NOMO-1 treated with dmso at 0.1 percent for 144 hours (cell line): ENCODE measurements around the gene KCNK3.
"Not testable (repeated sequence)": the region's sequence is repeated elsewhere in the genome, so short reads cannot be mapped to it uniquely, and the experiment has no call there.

ENCODE experiments used
- DNase-seq: peaks from one replicate; lab custom pipeline; 2025; ENCODE audit not compliant: unreplicated experiment; lab: John Stamatoyannopoulos, UW

The KCNK3 gene

GRCh38 chr2:26754972-26755670, 62.6 kb downstream of the KCNK3 start:
- no peak for DNase-seq

DNA sequence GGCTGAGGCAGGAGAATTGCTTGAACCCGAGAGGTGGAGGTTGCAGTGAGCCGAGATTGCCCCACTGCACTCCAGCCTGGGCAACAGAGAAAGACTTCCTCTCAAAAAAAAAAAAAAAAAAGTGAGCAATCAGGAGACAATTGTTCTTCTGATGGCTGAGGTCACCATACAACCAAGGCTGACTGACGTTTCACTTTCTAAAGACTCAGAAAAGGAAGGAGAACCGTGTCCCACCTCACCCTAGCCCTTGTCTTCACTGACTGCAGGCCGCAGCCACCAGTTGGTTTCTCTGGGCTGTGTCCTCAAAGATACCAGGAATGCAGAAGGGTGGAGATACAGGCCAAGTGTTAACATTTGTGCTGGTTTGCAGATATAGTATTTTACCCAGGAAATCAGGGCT, 63.8 kb downstream of the KCNK3 start:
- DNase-seq = no peak

GRCh38 chr2:26757873-26758789, 65.6 kb downstream of the KCNK3 start:
- no peak for DNase-seq

DNA sequence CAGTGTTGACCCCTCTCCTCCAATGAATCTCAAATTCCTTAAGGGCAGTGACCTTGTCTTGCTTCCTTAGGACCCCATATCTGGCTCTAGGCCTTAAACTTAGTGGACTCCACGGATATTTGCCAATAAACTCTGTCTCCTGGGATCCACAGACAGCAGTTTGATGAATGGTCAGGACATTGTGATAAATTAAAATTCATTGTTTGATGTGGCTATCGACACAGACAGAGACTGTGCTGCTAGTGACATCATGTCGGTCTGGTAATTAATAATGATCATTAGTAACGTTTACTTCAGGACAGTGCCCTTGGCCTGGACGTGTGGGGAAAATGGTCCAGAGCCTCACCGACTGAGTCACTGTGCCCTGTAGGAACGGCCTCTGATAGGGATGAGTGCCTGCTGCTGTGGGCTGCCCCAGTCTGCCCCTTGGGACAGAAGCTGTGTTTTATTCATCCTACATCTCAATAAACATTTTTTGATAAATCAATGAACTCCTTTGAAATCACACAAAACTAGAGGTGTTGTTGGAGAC, 66.3 kb downstream of the KCNK3 start:
- DNase-seq = no peak

DNA sequence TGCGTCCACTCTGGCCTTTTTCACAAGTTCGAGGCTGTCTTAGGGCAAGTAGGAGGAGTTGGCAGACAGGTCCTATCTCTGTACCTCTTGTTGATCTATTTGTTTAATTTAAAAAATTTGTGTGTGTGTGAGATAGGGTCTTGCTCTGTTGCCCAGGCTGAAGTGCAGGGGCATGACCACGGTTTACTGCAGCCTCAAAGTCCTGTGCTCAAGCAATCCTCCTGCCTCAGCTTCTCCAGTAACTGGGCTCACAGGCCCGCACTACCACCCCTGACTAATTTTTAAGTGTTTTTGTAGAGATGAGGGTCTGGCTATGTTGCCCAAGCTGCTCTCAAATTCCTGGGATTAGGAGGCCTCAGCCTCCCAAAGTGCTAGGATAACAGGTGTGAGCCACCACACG, 67.3 kb downstream of the KCNK3 start:
- DNase-seq = no peak

DNA sequence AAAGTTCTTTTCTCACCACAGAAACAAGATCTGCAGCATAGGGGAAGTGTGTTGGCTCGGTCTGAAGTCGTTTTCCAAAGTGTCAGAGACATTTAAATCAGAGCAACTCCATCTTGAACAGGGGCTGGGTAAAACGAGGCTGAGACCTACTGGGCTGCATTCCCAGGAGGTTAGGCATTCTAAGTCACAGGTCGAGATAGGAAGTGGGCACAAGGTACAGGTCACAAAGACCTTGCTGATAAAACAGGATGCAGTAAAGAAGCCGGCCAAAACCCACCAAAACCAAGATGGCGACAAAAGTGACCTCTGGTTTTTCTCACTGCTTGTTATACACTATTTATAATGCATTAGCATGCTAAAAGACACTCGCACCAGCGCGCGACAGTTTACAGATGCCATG, 68.5 kb downstream of the KCNK3 start:
- DNase-seq = not testable (repeated sequence)

DNA sequence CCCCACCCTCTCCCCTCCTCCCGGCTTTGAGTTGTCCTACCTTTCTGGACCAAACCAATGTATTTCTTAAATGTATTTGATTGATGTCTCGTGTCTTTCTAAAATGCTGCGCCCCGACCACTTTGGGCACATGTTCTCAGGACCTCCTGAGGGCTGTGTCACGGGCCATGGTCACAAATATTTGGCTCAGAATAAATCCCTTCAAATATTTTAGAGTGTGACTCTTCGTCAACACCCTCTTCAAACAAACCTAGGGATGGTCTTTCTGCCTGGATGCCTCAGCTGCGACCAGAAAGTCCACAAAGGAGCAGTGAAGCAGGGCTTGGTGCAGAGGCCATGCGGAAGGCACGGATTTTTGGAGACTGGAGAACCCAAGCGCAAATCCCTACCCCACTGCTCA, 70.5 kb downstream of the KCNK3 start:
- DNase-seq = no peak

DNA sequence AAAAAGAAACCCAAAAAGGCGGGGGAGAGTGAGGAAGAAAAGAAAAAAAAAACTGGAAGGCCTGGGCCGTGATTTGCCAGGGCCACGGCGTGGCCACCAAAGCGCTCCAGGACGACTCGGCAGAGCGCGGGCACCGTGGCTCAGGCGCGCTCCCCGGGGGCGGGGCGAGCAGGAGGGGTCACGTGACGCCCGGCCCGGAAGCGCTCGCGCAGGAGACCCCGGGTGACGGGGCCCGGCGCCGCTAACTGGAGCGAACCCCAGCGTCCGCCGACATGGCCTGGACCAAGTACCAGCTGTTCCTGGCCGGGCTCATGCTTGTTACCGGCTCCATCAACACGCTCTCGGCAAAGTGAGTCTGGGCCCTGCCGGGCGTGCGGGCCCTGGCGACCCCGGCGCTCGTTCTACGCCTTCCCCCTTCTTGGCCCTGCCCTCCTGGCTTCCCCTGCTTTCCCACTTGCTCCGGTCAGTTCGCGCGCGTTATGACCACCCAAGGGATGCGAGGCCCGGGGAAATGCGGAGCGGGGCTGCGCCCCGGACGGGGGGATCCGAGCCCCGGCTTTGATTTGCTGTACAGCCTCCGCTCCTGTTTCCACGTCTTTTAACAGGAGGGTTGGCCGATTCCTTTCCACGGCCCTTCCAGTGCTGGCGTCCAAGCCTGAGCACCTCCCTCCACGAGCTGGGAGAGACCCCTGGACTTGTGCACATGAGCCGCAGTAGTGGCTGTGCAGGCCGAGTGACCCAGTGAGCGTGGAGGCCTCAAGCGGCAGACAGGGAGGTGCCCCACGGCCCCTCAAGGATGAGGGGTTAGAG, 71.8 kb downstream of the KCNK3 start, which contains the start of gene SLC35F6:
SLC35F6 (plus strand) TSS at position 207 of the 810 bp plus-strand sequence; CDS start at position 273, 66 bp downstream.
- peak; percentile 61 for DNase-seq

DNA sequence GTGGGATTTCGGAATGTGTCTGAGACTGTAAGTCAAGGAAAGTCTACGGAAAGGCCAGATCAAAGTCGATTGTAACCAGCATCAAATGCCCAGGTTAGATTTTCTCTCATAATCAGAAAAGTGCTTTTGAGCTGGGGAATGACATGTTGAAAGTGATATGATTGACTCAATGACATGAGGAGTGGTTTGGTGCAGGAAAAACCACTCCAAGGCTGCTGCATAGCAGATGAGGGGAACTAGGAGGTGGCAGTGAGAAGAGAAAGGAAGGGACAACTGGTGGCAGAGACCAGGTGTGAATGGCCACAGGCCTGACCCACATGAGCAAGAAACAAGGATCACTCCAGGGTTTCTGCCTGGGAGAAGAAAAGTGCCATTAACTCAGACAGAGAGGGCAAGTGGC, 72.4 kb downstream of the KCNK3 start:
- no peak for DNase-seq

DNA sequence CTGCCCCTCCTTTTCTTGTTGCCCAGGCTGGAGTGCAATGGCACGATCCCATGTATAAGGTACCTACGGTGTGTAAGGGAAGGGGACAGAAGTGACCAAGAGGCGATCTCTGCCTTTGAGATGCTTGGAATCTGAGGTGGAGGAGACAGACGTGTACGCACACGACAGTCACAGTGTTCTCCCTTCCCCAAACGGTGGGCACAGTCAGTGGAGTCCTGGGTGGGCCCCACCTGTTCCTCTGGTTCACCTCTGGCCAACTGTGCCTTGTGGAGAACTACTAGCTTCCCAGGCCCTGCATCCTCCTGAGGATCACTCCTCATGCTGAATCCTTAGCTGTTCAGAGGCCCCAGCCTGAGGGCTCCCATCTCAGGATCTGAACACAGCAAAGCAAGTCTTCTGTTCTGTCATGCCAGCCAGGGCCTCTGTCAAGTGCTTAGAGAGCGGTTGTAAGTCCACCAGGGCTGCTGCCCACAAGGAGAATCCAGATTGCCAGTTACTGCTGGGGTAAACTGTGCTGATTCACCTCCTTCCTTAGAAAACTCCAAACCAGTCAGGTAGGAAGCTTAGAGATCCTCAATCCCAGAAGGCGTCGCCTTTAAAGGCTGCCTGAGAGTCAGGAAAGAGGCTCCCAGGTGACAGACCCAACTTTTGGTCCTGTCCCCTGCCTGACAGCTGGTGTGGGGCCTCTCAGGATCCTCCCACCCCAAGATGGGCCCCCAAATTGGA, 73.1 kb downstream of the KCNK3 start:
- no peak for DNase-seq

DNA sequence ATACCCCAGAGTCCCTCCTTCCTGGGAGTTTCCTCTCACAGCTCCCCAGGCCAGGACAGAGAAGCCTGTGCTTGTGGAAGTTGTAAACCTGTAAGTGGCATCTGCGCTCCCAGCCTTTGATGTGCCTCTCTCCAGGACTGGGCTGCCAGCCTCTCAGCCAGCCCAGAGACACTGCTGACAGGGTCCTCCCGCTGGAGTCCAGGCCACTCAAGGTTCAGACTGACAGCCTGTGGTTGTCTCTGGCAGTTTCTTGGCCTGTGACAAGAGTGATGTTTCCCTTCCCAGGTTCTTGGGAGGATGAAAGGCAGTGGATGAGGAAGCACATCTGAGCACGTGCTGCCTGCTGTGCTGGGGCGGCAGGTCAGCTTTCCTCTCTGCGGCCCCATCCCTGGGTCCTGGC, 74.6 kb downstream of the KCNK3 start:
- no peak for DNase-seq

- DNase-seq = no peak
Observed at GRCh38 chr2:26767894-26768487, 75.5 kb downstream of the KCNK3 start.

GRCh38 chr2:26768759-26769088, 76.2 kb downstream of the KCNK3 start:
- no peak for DNase-seq

DNA sequence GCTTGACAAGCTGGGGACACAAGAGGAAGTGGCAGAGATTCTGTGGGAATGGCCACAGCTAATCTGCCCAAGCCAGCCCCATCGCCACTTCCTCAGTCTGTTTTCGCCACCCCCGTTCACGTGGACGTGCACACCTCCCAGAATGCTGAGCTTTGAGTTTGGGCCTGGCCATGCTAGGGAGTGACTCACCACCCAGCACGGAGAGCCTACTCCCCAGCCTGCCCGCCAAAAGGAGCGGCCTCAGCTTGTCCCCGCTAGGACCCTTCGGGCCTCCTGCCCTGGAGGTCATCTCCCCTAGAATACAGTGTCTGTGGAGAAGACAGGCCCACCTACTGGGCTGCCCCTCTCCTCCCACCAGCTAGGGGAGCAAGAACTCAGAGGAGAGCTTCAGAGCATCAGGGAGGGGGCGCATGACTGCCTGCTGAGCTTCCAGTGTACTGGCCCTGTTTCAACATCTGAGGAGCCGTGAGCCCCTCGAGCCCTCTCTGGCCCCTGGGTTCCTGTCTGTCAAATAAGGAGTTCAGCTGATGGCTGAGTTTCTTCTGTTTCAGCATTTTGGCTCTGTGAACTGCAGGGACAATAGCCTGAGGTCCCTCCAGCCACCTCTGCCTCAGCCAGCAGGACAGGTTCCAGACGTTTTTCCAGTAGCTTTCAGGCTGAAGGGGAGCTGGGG, 76.7 kb downstream of the KCNK3 start:
- peak; percentile 94 for DNase-seq

DNA sequence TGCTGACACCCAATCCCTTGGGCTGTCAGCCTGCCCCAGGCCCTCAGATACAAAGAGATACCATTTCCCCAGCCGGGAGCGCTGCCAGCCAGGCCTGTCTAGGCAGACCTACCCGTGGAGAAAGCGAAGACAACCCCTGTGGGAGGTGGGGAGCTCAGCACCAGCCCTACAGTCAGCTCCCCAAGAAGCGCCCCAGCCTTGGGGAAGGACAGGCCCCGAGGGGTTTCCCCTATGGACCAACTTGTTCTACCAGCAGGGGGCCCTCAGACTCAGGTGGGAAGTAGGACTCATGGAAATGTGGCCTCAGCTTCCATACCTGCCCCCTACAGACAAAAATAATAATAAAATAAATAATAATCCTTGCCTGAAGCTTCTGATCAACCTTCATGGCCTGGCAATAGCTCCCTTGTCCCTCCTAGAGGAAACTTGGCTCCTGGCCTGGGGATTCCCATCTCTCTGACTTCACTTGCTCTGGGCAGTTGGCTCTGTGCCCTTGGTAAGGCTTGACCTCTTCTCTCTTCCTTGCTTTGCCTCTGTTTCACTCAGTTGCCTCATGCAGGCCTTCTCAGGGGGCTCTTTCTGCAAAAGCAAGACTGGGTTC, 78.6 kb downstream of the KCNK3 start:
- no peak for DNase-seq

DNA sequence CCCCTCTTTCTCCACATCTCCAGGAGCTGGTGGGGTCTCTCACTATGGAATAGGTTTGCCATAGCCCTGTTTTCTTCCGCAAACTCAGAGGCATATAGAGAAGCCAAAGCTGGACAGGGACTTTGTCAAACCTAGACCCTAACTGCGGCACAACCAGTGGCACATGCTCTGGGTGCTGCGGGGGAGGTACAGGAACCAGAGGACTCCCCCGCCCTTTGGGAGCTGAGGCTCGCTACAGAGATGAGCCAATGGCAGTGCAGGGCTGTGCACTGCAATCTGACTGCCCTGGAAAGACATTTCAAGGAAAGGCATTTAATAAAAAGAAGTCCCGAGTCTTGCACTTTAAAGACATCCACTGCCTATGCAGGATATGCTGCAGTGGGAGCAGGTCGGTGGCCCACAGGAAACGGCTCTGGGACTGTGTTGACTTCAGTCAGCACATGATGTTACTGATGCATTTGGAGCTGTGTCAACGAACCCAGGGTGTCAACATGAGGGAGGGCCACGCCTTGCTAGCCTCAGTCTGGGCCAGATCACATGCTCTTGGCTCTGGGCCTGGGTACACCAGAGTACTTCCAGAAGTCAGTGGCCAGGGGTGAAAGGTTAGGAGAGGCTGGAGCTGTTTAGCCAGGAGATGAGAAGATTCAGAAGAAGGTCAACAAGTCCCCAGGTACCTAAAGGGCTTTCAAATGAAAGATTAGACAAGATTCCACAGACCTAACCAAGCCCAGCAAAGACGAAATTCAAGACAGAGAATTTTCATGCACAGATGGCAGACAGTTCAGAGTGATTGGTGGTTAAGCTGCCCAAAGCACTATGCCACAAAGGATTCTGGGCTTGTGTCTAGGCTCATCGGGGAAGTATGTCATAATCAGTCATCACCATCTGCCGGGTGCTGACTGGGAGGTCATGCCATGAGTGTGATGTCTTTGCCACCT, 79.8 kb downstream of the KCNK3 start:
- DNase-seq = no peak

GRCh38 chr2:26776195-26776800, 83.8 kb downstream of the KCNK3 start:
- DNase-seq = no peak

GRCh38 chr2:26778098-26778497, 85.6 kb downstream of the KCNK3 start:
- no peak for DNase-seq
